Motor neuron (in vitro differentiated cells): ENCODE measurements around the gene PLD5. TPM values are rescaled to one million over a fixed set of nuclear protein-coding genes. Genes with fewer than 3 reads are reported as not detected.

ENCODE experiments used
- ATAC-seq, 8 experiments: fragments of 200-7000 bp; cut with Tn5 transposase; replicated peaks in 6 of 8; 2 replicates each; pipeline ENCODE4 v1.8.0; 2021; ENCODE audit warnings: mild to moderate bottlenecking in 8 of 8, moderate library complexity in 8 of 8
- H3K27ac ChIP-seq, 2 donors: fragments of 250-450 bp; sonication (Bioruptor Pico); 2 replicates each; pipeline ENCODE4 v1.9.0; 2021; ENCODE audit warnings: antibody characterized with exemption in 2 of 2, mild to moderate bottlenecking in 2 of 2, moderate library complexity in 1 of 2
- H3K4me1 ChIP-seq, 2 donors: fragments of 250-450 bp; sonication (Bioruptor Pico); replicated peaks in 1 of 2; 2 replicates each; pipeline ENCODE4 v1.6.1; 2021; ENCODE audit warnings: antibody characterized with exemption in 2 of 2, mild to moderate bottlenecking in 2 of 2, moderate library complexity in 1 of 2
- H3K4me3 ChIP-seq, 5 donors: fragments of 250-450 bp; sonication (Bioruptor Pico); 2 replicates each; pipeline ENCODE4 v1.9.0; 2021; ENCODE audit warnings: antibody characterized with exemption in 5 of 5, mild to moderate bottlenecking in 5 of 5, moderate library complexity in 4 of 5
- WGBS, 10 experiments: fragments of 450-650 bp; shearing (Covaris generic); methylation state at CpG; one replicate each; pipeline ENCODE4 v1.0.0; 2022; 5-methylcytosine and 5-hydroxymethylcytosine counted together
- in situ Hi-C, 9 experiments: fragments of 400-800 bp; cut with MboI; loops; one replicate each; pipeline ENCODE4 v1.15.0; 2021; ENCODE audit warnings: low sequenced_read_pairs in 9 of 9, low pct_unique_long_range_greater_than_20kb in 2 of 9; ENCODE audit not compliant: unreplicated experiment in 9 of 9
- total RNA-seq, 8 experiments: library from RNA; unstranded; fragments of 300-600 nt; gene quantifications; 2 replicates each; pipeline versions ENCODE4 v1.2.3 to v1.2.4, GENCODE V29; 2022

The PLD5 gene
- total RNA-seq, 8 experiments from 2014 or later = 0.05 to 8.1 (median 1.5) TPM

- Histone ChIP-seq H3K27ac (no peak overlapping the region), H3K4me3 (no peak overlapping the region), H3K4me1 (peaks cover 20 to 39% of the 10 kb centered on the region in 2 donors)
- no peak for ATAC-seq
- 0 to 93% (median 55%) methylated on average over 1 to 6 of the region's 6 CpGs for WGBS, 10 experiments
- in situ Hi-C loops = loop anchor here in 2 of 9 experiments (25.0 kb wide), 1 partner anchor 420 kb away; no protein-coding TSS in a partner anchor
Measured at GRCh38 chr1:242432491-242433095, 91.9 kb downstream of the PLD5 start.

- in situ Hi-C loops = loop anchor here in 2 of 9 experiments (25.0 kb wide), 1 partner anchor 419 kb away; no protein-coding TSS in a partner anchor
Measured at GRCh38 chr1:242431786-242432185, 92.7 kb downstream of the PLD5 start.

GRCh38 chr1:242430956-242431355, 93.5 kb downstream of the PLD5 start:
- no peak for ATAC-seq
- peaks cover 24 to 39% of the 10 kb centered on the region in 2 donors for H3K4me1 ChIP-seq
- no peak overlapping the region for H3K4me3 ChIP-seq
- WGBS, 10 experiments = 17 to 100% (median 52%) methylated on average over 2 to 4 of the region's 4 CpGs; no CpG with 5 or more reads in 2 of the 10 experiments
- in situ Hi-C loops = loop anchor here in 2 of 9 experiments (25.0 kb wide), 1 partner anchor 419 kb away; no protein-coding TSS in a partner anchor
- H3K27ac ChIP-seq = no peak overlapping the region

More at GRCh38 chr1:242431786-242432185, 92.7 kb downstream of the PLD5 start:
- no peak for ATAC-seq
- Histone ChIP-seq H3K27ac (no peak overlapping the region), H3K4me1 (peaks cover 24 to 46% of the 10 kb centered on the region in 2 donors), H3K4me3 (no peak overlapping the region)
- WGBS, 10 experiments = 0 to 100% (median 94%) methylated on average over 1 to 3 of the region's 3 CpGs

GRCh38 chr1:242428399-242429190, 95.9 kb downstream of the PLD5 start:
- Histone ChIP-seq H3K4me1 (peaks cover 19 to 26% of the 10 kb centered on the region in 2 donors), H3K4me3 (no peak overlapping the region), H3K27ac (peak overlapping the region in 1 of 2 donors; percentile 5)
- 4 to 65% (median 45%) methylated on average over 3 to 8 of the region's 8 CpGs for WGBS, 10 experiments
- in situ Hi-C loops = loop anchor here in 2 of 9 experiments (25.0 kb wide), 1 partner anchor 416 kb away; no protein-coding TSS in a partner anchor
- peak in 5 of 8 experiments; percentile 25 to 78 (median 66) for ATAC-seq

- Histone ChIP-seq H3K27ac (peak overlapping the region in 1 of 2 donors; percentile 5), H3K4me3 (no peak overlapping the region), H3K4me1 (peaks cover 19 to 26% of the 10 kb centered on the region in 2 donors)
- peak in 3 of 8 experiments; percentile 36 to 64 (median 47) for ATAC-seq
- in situ Hi-C loops = loop anchor here in 2 of 9 experiments (25.0 kb wide), 1 partner anchor 415 kb away; no protein-coding TSS in a partner anchor
- 0 to 72% (median 59%) methylated on average over 1 to 4 of the region's 4 CpGs; no CpG with 5 or more reads in 1 of the 10 experiments for WGBS, 10 experiments
Measured at GRCh38 chr1:242427519-242427918, 97.0 kb downstream of the PLD5 start.

GRCh38 chr1:242426271-242426905, 98.1 kb downstream of the PLD5 start:
- WGBS, 10 experiments = 21 to 100% (median 80%) methylated on average over 2 to 6 of the region's 6 CpGs; no CpG with 5 or more reads in 1 of the 10 experiments
- no peak overlapping the region for H3K27ac ChIP-seq
- in situ Hi-C loops = loop anchor here in 2 of 9 experiments (25.0 kb wide), 1 partner anchor 414 kb away; no protein-coding TSS in a partner anchor
- ATAC-seq = no peak
- peaks cover 19 to 26% of the 10 kb centered on the region in 2 donors for H3K4me1 ChIP-seq
- no peak overlapping the region for H3K4me3 ChIP-seq

GRCh38 chr1:242425232-242425631, 99.3 kb downstream of the PLD5 start:
- ATAC-seq = no peak
- no peak overlapping the region for H3K27ac ChIP-seq
- WGBS, 10 experiments = 56 to 100% (median 92%) methylated on average over 1 to 4 of the region's 4 CpGs; no CpG with 5 or more reads in 1 of the 10 experiments
- H3K4me1 ChIP-seq = peaks cover 19 to 26% of the 10 kb centered on the region in 2 donors
- no peak overlapping the region for H3K4me3 ChIP-seq
- in situ Hi-C loops = loop anchor here in 2 of 9 experiments (25.0 kb wide), 1 partner anchor 413 kb away; no protein-coding TSS in a partner anchor

- H3K4me1 ChIP-seq = peaks cover 0 to 10% of the 10 kb centered on the region in 2 donors
- in situ Hi-C loops = no loop called here
- no peak overlapping the region for H3K27ac ChIP-seq
- no peak overlapping the region for H3K4me3 ChIP-seq
- ATAC-seq = peak in 1 of 8 experiments; percentile 79
- WGBS, 10 experiments = 0 to 100% (median 91%) methylated on average over 1 of the region's 1 CpG; no CpG with 5 or more reads in 3 of the 10 experiments
Measured at GRCh38 chr1:242416657-242417056, 107.8 kb downstream of the PLD5 start.

- Histone ChIP-seq H3K4me3 (no peak overlapping the region), H3K27ac (no peak overlapping the region), H3K4me1 (peaks cover 0 to 10% of the 10 kb centered on the region in 2 donors)
- in situ Hi-C loops = no loop called here
- 29 to 92% (median 75%) methylated on average over 1 to 6 of the region's 6 CpGs for WGBS, 10 experiments
- ATAC-seq = no peak
Measured at GRCh38 chr1:242412921-242413320, 111.6 kb downstream of the PLD5 start.

- no peak overlapping the region for H3K27ac ChIP-seq
- peak in 1 of 8 experiments; percentile 51 for ATAC-seq
- H3K4me1 ChIP-seq = peaks cover 0 to 10% of the 10 kb centered on the region in 2 donors
- in situ Hi-C loops = no loop called here
- H3K4me3 ChIP-seq = no peak overlapping the region
Measured at GRCh38 chr1:242411901-242412300, 112.6 kb downstream of the PLD5 start.

GRCh38 chr1:242405947-242406346, 118.5 kb downstream of the PLD5 start:
- 0 to 100% (median 48%) methylated on average over 1 to 2 of the region's 2 CpGs; no CpG with 5 or more reads in 2 of the 10 experiments for WGBS, 10 experiments
- Histone ChIP-seq H3K4me3 (no peak overlapping the region), H3K4me1 (peaks cover 0 to 8% of the 10 kb centered on the region in 2 donors), H3K27ac (no peak overlapping the region)
- in situ Hi-C loops = no loop called here
- no peak for ATAC-seq

- in situ Hi-C loops = no loop called here
- no peak for ATAC-seq
- Histone ChIP-seq H3K4me3 (no peak overlapping the region), H3K4me1 (peaks cover 0 to 8% of the 10 kb centered on the region in 2 donors), H3K27ac (no peak overlapping the region)
- 23 to 100% (median 90%) methylated on average over 3 to 5 of the region's 5 CpGs for WGBS, 10 experiments
Measured at GRCh38 chr1:242404296-242404695, 120.2 kb downstream of the PLD5 start.
